Fibroblast of skin of right quadriceps (primary cell): ENCODE data around the gene SLC5A9.

ENCODE experiments used
- DNase-seq: peaks from one replicate; pipeline ENCODE4 v3.0.0-alpha.2; 2013

The SLC5A9 gene

GRCh38 chr1:48214820-48215219 lies 7.7 kb upstream of the SLC5A9 start:
- no peak for DNase-seq

- DNase-seq: no peak
Observed at GRCh38 chr1:48215222-48215621, 7.3 kb upstream of the SLC5A9 start.

GRCh38 chr1:48215889-48216288 lies 6.6 kb upstream of the SLC5A9 start:
- no peak for DNase-seq

- no peak for DNase-seq
Observed at GRCh38 chr1:48216313-48216712, 6.2 kb upstream of the SLC5A9 start.

- no peak for DNase-seq
Observed at GRCh38 chr1:48216941-48217340, 5.6 kb upstream of the SLC5A9 start.

- DNase-seq: no peak
Observed at GRCh38 chr1:48217856-48218255, 4.7 kb upstream of the SLC5A9 start.

GRCh38 chr1:48219803-48220202 lies 2.7 kb upstream of the SLC5A9 start:
- DNase-seq: no peak

GRCh38 chr1:48221122-48221521 lies 1.4 kb upstream of the SLC5A9 start:
- no peak for DNase-seq

GRCh38 chr1:48221657-48222056 lies 859 bp upstream of the SLC5A9 start:
- no peak for DNase-seq

GRCh38 chr1:48223366-48224240 lies 1.1 kb downstream of the SLC5A9 start:
- no peak for DNase-seq

GRCh38 chr1:48224791-48225190 lies 2.3 kb downstream of the SLC5A9 start:
- DNase-seq: no peak

GRCh38 chr1:48225579-48225978 lies 3.1 kb downstream of the SLC5A9 start:
- DNase-seq: no peak

GRCh38 chr1:48227165-48228013 lies 4.9 kb downstream of the SLC5A9 start:
- DNase-seq: no peak

GRCh38 chr1:48228156-48228555 lies 5.6 kb downstream of the SLC5A9 start:
- DNase-seq: no peak

- no peak for DNase-seq
Observed at GRCh38 chr1:48229317-48229716, 6.8 kb downstream of the SLC5A9 start.

GRCh38 chr1:48230236-48230635 lies 7.7 kb downstream of the SLC5A9 start:
- no peak for DNase-seq

- DNase-seq: no peak
Observed at GRCh38 chr1:48232722-48233121, 10.2 kb downstream of the SLC5A9 start.

GRCh38 chr1:48233666-48234485 lies 11.4 kb downstream of the SLC5A9 start:
- no peak for DNase-seq

GRCh38 chr1:48235652-48236051 lies 13.1 kb downstream of the SLC5A9 start:
- DNase-seq: no peak

- peak; percentile 14 for DNase-seq
Observed at GRCh38 chr1:48236716-48237470, 14.4 kb downstream of the SLC5A9 start.

- DNase-seq: no peak
Observed at GRCh38 chr1:48242141-48242736, 19.7 kb downstream of the SLC5A9 start.

GRCh38 chr1:48245106-48245505 lies 22.6 kb downstream of the SLC5A9 start:
- no peak for DNase-seq
